Panc1 (cell line): ENCODE measurements around the gene WASF2. TPM values are rescaled to one million over a fixed set of nuclear protein-coding genes. Genes with fewer than 3 reads are reported as not detected.

Experiments
- ATAC-seq: fragments of 200-7000 bp; cut with Tn5 transposase; 2 replicates; pipeline ENCODE4 v1.9.1; 2020; ENCODE audit warnings: mild to moderate bottlenecking, moderate library complexity
- BruUV-seq: library from RNA; stranded (reverse); fragments of 400-500 nt; replicated peaks from 2 replicates; lab custom pipeline; 2021; lab: Mats Ljungman, UMichigan
- CTCF ChIA-PET: fragments of 300-600 bp; sonication (Branson Sonifier 250); formaldehyde crosslinking; loops from one replicate; lab custom pipeline; 2022; ENCODE audit warnings: antibody characterized with exemption; lab: Charles Lee
- POLR2A ChIA-PET: fragments of 300-600 bp; sonication (Branson Sonifier 250); formaldehyde crosslinking; loops from one replicate; lab custom pipeline; 2022; ENCODE audit warnings: antibody characterized with exemption; lab: Charles Lee
- DNase-seq: peaks from one replicate; pipeline ENCODE4 v3.0.0-alpha.2; 2010; ENCODE audit warnings: low read depth, low spot score
- H3K27ac ChIP-seq: 2 replicates; pipeline ENCODE4 v1.5.1; 2011; ENCODE audit warnings: mild to moderate bottlenecking, low read length, inconsistent platforms
- H3K27me3 ChIP-seq: fragments of 200-500 bp; sonication (Bioruptor generic); 2 replicates; pipeline ENCODE4 v1.6.0; 2014; ENCODE audit warnings: low read length, inconsistent platforms; ENCODE audit not compliant: control insufficient read depth, insufficient read depth
- H3K36me3 ChIP-seq: fragments of 200-500 bp; sonication (Bioruptor generic); 2 replicates; pipeline ENCODE4 v1.5.1; 2014; ENCODE audit warnings: inconsistent platforms, mild to moderate bottlenecking, low read length, moderate library complexity; ENCODE audit not compliant: control insufficient read depth, insufficient read depth
- H3K4me1 ChIP-seq: 2 replicates; pipeline ENCODE4 v1.5.1; 2011; ENCODE audit warnings: inconsistent platforms, mild to moderate bottlenecking, low read length, moderate library complexity; ENCODE audit not compliant: control insufficient read depth, insufficient read depth
- H3K4me3 ChIP-seq, 2 experiments: 2 replicates each; pipeline ENCODE4 v1.5.1; 2011 to 2012; ENCODE audit warnings: low read depth in 2 of 2, low read length in 2 of 2, mild to moderate bottlenecking in 2 of 2, inconsistent platforms in 1 of 2, moderate library complexity in 1 of 2
- H3K9me3 ChIP-seq: fragments of 200-500 bp; sonication (Bioruptor generic); 2 replicates; pipeline ENCODE4 v1.5.1; 2014; ENCODE audit warnings: low read depth, mild to moderate bottlenecking, inconsistent platforms, low read length, moderate library complexity; ENCODE audit not compliant: control insufficient read depth, insufficient read depth
- POLR2AphosphoS5 ChIP-seq: IDR thresholded peaks from 2 replicates; pipeline ENCODE4 v1.6.1; 2012; ENCODE audit warnings: mild to moderate bottlenecking, low read depth, low read length, moderate library complexity
- SIN3A ChIP-seq: IDR thresholded peaks from 2 replicates; pipeline ENCODE4 v1.6.1; 2012; ENCODE audit warnings: low read depth, mild to moderate bottlenecking, low read length, moderate library complexity, borderline replicate concordance; ENCODE audit not compliant: insufficient read depth
- TCF7L2 ChIP-seq: IDR thresholded peaks from 2 replicates; pipeline ENCODE4 v1.6.1; 2011; ENCODE audit warnings: mild to moderate bottlenecking, low read depth, low read length, inconsistent platforms
- in situ Hi-C: cut with HindIII; loops from 2 replicates; pipeline ENCODE4 v1.10.0; 2016; ENCODE audit warnings: low sequenced_read_pairs, low pct_unique_long_range_greater_than_20kb
- intact Hi-C: fragments of 100-400 bp; cut with micrococcal nuclease; formaldehyde crosslinking; loops from one replicate; pipeline ENCODE4 v1.10.0; 2022; ENCODE audit not compliant: unreplicated experiment
- total RNA-seq: library from RNA; stranded (reverse); gene quantifications from one replicate; pipeline ENCODE4 v1.2.1, GENCODE V29; 2021; ENCODE audit not compliant: unreplicated experiment
- TF ChIP-seq, protein P1 (sequence below): fragments of 450-650 bp; IDR thresholded peaks from 2 replicates; pipeline ENCODE4 v1.5.1; 2017; ENCODE audit warnings: mild to moderate bottlenecking
- TF ChIP-seq, protein P2 (sequence below), 2 experiments: IDR thresholded peaks; 2 replicates each; pipeline ENCODE4 v1.6.1; 2011 to 2012; ENCODE audit warnings: low read depth in 2 of 2, control low read depth in 1 of 2, low read length in 1 of 2, mild to moderate bottlenecking in 1 of 2, moderate library complexity in 1 of 2; ENCODE audit not compliant: insufficient read depth in 1 of 2

Gene WASF2
- total RNA-seq, 1 experiment from 2014 or later = 121 TPM

DNA sequence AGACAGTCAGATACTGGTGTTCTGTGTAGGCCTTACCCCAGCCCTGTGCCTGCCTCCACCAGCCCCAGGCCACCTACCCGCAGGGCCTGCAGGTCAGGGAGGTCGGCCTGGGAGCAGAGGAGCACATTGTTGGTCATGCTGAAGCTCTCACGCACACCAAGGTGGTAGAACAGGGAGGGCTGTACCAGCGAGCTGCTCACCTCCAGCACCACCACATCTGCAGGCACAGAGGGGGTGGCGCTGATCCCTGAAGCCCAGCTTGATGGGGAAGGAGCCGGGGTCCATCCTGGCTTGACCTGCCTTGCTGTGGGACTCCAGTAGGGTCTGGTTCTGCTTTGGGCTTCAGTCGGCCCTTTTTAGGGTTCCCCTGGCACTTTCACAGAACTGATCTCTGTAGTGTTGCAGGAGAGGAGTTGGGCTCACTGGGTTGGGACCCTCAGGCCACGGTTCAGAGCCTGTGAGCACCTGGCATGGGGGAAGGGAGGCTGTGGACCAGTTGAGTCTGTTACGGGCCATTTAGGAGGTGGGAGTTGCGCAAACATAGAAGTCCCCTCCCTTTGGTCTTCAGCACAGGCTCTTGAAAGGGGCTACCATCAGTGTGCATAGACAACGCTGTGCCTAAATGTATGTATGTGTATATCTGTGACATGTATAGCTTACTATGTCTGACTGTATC is 125.1 kb downstream of the WASF2 start:
- no TSS peak for BruUV-seq
- Histone ChIP-seq H3K4me3 (peak overlapping the region; percentile 74 to 77), H3K27me3 (no peaks in the 10 kb centered on the region), H3K27ac (peak overlapping the region; percentile 82), H3K36me3 (no peaks in the 10 kb centered on the region; the same call in 1 of the 2 replicates), H3K9me3 (no peaks in the 10 kb centered on the region), H3K4me1 (peaks cover 15% of the 10 kb centered on the region)
- POLR2A ChIA-PET = interaction anchor here (0.6 to 1.0 kb wide), 2 partner anchors 20 to 208 kb away, joined by 3 to 10 read pairs; no protein-coding TSS in a partner anchor
- TF ChIP-seq POLR2AphosphoS5 = no peak
- TF ChIP-seq, protein P1, sequence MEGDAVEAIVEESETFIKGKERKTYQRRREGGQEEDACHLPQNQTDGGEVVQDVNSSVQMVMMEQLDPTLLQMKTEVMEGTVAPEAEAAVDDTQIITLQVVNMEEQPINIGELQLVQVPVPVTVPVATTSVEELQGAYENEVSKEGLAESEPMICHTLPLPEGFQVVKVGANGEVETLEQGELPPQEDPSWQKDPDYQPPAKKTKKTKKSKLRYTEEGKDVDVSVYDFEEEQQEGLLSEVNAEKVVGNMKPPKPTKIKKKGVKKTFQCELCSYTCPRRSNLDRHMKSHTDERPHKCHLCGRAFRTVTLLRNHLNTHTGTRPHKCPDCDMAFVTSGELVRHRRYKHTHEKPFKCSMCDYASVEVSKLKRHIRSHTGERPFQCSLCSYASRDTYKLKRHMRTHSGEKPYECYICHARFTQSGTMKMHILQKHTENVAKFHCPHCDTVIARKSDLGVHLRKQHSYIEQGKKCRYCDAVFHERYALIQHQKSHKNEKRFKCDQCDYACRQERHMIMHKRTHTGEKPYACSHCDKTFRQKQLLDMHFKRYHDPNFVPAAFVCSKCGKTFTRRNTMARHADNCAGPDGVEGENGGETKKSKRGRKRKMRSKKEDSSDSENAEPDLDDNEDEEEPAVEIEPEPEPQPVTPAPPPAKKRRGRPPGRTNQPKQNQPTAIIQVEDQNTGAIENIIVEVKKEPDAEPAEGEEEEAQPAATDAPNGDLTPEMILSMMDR = no peak
- TF ChIP-seq TCF7L2 = no peak
- TF ChIP-seq, protein P2, sequence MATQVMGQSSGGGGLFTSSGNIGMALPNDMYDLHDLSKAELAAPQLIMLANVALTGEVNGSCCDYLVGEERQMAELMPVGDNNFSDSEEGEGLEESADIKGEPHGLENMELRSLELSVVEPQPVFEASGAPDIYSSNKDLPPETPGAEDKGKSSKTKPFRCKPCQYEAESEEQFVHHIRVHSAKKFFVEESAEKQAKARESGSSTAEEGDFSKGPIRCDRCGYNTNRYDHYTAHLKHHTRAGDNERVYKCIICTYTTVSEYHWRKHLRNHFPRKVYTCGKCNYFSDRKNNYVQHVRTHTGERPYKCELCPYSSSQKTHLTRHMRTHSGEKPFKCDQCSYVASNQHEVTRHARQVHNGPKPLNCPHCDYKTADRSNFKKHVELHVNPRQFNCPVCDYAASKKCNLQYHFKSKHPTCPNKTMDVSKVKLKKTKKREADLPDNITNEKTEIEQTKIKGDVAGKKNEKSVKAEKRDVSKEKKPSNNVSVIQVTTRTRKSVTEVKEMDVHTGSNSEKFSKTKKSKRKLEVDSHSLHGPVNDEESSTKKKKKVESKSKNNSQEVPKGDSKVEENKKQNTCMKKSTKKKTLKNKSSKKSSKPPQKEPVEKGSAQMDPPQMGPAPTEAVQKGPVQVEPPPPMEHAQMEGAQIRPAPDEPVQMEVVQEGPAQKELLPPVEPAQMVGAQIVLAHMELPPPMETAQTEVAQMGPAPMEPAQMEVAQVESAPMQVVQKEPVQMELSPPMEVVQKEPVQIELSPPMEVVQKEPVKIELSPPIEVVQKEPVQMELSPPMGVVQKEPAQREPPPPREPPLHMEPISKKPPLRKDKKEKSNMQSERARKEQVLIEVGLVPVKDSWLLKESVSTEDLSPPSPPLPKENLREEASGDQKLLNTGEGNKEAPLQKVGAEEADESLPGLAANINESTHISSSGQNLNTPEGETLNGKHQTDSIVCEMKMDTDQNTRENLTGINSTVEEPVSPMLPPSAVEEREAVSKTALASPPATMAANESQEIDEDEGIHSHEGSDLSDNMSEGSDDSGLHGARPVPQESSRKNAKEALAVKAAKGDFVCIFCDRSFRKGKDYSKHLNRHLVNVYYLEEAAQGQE (IDR thresholded peaks at IDR 0.05; ENCODE audit: insufficient read depth in 1 of 2, low read depth in 2 of 2, low read length in 1 of 2) = no peak
- TF ChIP-seq SIN3A = no peak
- in situ Hi-C loops = no loop called here
- no peak for DNase-seq
- CTCF ChIA-PET = interaction anchor here (0.5 to 2.3 kb wide), 7 partner anchors 7 to 1013 kb away, joined by 3 to 16 read pairs (median 7); partner anchors contain the start of gene SLC9A1
- intact Hi-C loops = no loop called here
- ATAC-seq = no peak; the same call in none of the 2 replicates

DNA sequence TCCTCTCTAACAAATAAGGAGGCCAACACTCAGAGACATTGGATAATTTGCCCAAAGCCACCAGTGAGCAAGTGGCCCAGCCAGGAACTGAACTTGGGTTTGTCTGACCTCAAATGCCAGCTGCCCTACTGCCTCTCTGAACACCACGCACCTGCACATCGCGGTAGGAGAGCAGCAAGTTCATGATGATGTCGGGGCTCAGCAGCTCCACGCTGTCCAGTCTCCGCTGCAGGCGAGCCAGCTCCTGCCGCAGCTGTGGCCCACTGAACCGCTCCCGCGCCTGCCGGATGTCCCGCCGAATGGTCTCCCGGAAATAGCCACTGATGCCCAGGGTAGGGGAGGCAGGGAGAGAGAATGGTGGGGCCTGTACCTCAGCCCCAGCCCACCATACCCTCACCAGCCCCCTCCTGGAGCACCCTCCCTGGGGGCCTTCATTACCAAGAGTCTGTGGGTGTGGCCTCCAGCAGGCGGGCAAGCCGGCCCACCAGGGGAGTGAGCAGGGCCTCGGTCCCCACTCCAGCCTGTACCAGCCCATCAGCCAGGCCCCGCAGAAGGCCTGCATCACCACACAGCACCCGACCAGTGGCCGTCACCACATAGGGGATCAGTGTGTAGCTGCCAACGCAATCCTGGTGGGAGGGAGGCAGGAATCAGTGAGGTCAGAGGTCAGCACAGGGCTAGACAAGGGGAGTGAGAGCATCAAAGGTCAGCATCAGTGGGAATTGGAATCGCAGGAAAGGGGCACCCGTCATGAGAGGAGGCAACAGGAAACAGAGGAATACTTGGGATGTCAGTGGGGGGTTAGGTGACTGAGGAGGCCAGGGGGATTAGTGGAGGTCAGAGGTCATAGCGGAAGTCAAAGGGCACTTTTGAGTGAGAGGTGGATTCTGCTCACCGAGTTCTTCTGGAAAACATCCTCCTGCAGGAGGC is 125.9 kb downstream of the WASF2 start:
- Histone ChIP-seq H3K4me1 (peaks cover 15% of the 10 kb centered on the region), H3K27me3 (no peaks in the 10 kb centered on the region), H3K4me3 (no peak overlapping the region), H3K9me3 (no peaks in the 10 kb centered on the region), H3K36me3 (no peaks in the 10 kb centered on the region; the same call in 1 of the 2 replicates), H3K27ac (no peak overlapping the region)
- in situ Hi-C loops = no loop called here
- BruUV-seq = no TSS peak
- ChIA-PET POLR2A (no interaction called here), CTCF (interaction anchor here (0.6 kb wide), 1 partner anchor 383 kb away, joined by 3 read pairs; no protein-coding TSS in a partner anchor)
- ATAC-seq (no peak), DNase-seq (no peak)
- TF ChIP-seq SIN3A = no peak
- intact Hi-C loops = no loop called here
